SK-N-SH treated with all-trans-retinoic acid at 6 μM for 48 hours (cell line): Measurements from ENCODE around the gene SUN2.

Experiments used
- ARNTL ChIP-seq: fragments of 450-650 bp; formaldehyde crosslinking; IDR thresholded peaks from 2 replicates; pipeline ENCODE4 v1.5.0; 2020; ENCODE audit warnings: low read depth, mild to moderate bottlenecking, moderate library complexity, borderline replicate concordance
- TF ChIP-seq, protein P1 (sequence below): fragments of 250-450 bp; sonication (Bioruptor Pico); IDR thresholded peaks from 2 replicates; pipeline ENCODE4 v1.8.0; 2020; ENCODE audit warnings: mild to moderate bottlenecking, moderate library complexity, borderline replicate concordance

- no peak for TF ChIP-seq ARNTL (CRISPR knock-in tag)
- TF ChIP-seq, protein P1, sequence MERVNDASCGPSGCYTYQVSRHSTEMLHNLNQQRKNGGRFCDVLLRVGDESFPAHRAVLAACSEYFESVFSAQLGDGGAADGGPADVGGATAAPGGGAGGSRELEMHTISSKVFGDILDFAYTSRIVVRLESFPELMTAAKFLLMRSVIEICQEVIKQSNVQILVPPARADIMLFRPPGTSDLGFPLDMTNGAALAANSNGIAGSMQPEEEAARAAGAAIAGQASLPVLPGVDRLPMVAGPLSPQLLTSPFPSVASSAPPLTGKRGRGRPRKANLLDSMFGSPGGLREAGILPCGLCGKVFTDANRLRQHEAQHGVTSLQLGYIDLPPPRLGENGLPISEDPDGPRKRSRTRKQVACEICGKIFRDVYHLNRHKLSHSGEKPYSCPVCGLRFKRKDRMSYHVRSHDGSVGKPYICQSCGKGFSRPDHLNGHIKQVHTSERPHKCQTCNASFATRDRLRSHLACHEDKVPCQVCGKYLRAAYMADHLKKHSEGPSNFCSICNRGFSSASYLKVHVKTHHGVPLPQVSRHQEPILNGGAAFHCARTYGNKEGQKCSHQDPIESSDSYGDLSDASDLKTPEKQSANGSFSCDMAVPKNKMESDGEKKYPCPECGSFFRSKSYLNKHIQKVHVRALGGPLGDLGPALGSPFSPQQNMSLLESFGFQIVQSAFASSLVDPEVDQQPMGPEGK (CRISPR knock-in tag) = no peak
These were observed 18.8 kb upstream of the SUN2 start for GRCh38 chr22:38774496-38775166.
